OCI-LY7 (cell line): ENCODE results near the gene PDGFB. TPM values are rescaled to one million over a fixed set of nuclear protein-coding genes. Genes with fewer than 3 reads are reported as not detected.

Experiments
- BruUV-seq: library from RNA; stranded (reverse); fragments of 400-500 nt; replicated peaks from 2 replicates; lab custom pipeline; 2021; lab: Mats Ljungman, UMichigan
- CTCF ChIA-PET: fragments of 300-600 bp; sonication (Branson Sonifier 250); formaldehyde crosslinking; loops from one replicate; lab custom pipeline; 2022; ENCODE audit warnings: antibody characterized with exemption; ENCODE audit not compliant: unreplicated experiment; lab: Charles Lee
- POLR2A ChIA-PET: fragments of 300-600 bp; sonication (Branson Sonifier 250); formaldehyde crosslinking; loops from one replicate; lab custom pipeline; 2022; ENCODE audit warnings: antibody characterized with exemption; lab: Charles Lee
- DNase-seq: peaks from one replicate; pipeline ENCODE4 v3.0.0-alpha.2; 2015; ENCODE audit warnings: low spot score
- H2AFZ ChIP-seq: fragments of 200-600 bp; sonication (generic), shearing (Covaris generic); 2 replicates; pipeline ENCODE4 v1.6.1; 2014; ENCODE audit warnings: mild to moderate bottlenecking, antibody characterized with exemption, low read length, moderate library complexity
- H3K27ac ChIP-seq: fragments of 200-600 bp; sonication (generic); 2 replicates; pipeline ENCODE4 v1.5.1; 2014; ENCODE audit warnings: mixed run types, low read depth, mild to moderate bottlenecking, moderate library complexity, low read length, inconsistent platforms; ENCODE audit not compliant: poor library complexity, severe bottlenecking
- H3K36me3 ChIP-seq: fragments of 200-600 bp; sonication (generic); 2 replicates; pipeline ENCODE4 v1.6.1; 2014; ENCODE audit warnings: mild to moderate bottlenecking, antibody characterized with exemption, low read length, moderate library complexity, mixed read lengths; ENCODE audit not compliant: insufficient read depth
- H3K4me1 ChIP-seq: fragments of 200-600 bp; sonication (generic); 2 replicates; pipeline ENCODE4 v1.5.1; 2014; ENCODE audit warnings: mild to moderate bottlenecking, low read length; ENCODE audit not compliant: insufficient read depth, poor library complexity, severe bottlenecking
- H3K4me2 ChIP-seq: fragments of 200-600 bp; sonication (generic); 2 replicates; pipeline ENCODE4 v1.6.1; 2014; ENCODE audit warnings: mild to moderate bottlenecking, low read length
- H3K4me3 ChIP-seq: fragments of 200-600 bp; sonication (generic); 2 replicates; pipeline ENCODE4 v1.5.1; 2014; ENCODE audit warnings: mild to moderate bottlenecking, low read depth, low read length; ENCODE audit not compliant: poor library complexity, severe bottlenecking
- H3K79me2 ChIP-seq: fragments of 200-600 bp; sonication (generic); 2 replicates; pipeline ENCODE4 v1.6.1; 2016; ENCODE audit warnings: low read depth, mild to moderate bottlenecking, low read length, moderate library complexity, mixed read lengths; ENCODE audit not compliant: insufficient read depth
- H3K9me2 ChIP-seq: fragments of 200-600 bp; sonication (generic); 2 replicates; pipeline ENCODE4 v1.6.1; 2016; ENCODE audit warnings: mild to moderate bottlenecking, low read length, mixed read lengths; ENCODE audit not compliant: insufficient read depth
- H3K9me3 ChIP-seq: fragments of 200-600 bp; sonication (generic); 2 replicates; pipeline ENCODE4 v1.6.1; 2014; ENCODE audit warnings: mild to moderate bottlenecking, mixed run types, low read length, mixed read lengths
- H4K20me1 ChIP-seq: fragments of 200-600 bp; sonication (generic); 2 replicates; pipeline ENCODE4 v1.6.1; 2014; ENCODE audit warnings: mild to moderate bottlenecking, antibody characterized with exemption, low read length, moderate library complexity, mixed read lengths; ENCODE audit not compliant: insufficient read depth
- CTCF ChIP-seq: fragments of 200-600 bp; sonication (generic); conservative IDR thresholded peaks from 2 replicates; pipeline ENCODE4 v1.5.1; 2014; ENCODE audit warnings: mild to moderate bottlenecking, antibody characterized with exemption, low read length, moderate library complexity, mixed read lengths
- EZH2phosphoT487 ChIP-seq: fragments of 200-600 bp; sonication (generic); IDR thresholded peaks from 2 replicates; pipeline ENCODE4 v1.6.1; 2018; ENCODE audit warnings: low read depth, borderline replicate concordance, mild to moderate bottlenecking, mixed run types, antibody characterized with exemption, low read length, moderate library complexity, mixed read lengths
- intact Hi-C: fragments of 100-400 bp; cut with micrococcal nuclease; formaldehyde crosslinking; loops from one replicate; pipeline ENCODE4 v1.10.0; 2022; ENCODE audit not compliant: unreplicated experiment
- total RNA-seq, 2 experiments: library from RNA; depleted of rRNA in 1 of 2; stranded (reverse); fragments of >200 nt in 1 of 2; shearing (Covaris generic) in 1 of 2; gene quantifications; 2 replicates each; pipeline ENCODE4 v1.2.3, GENCODE V29; 2014 to 2022

The PDGFB gene
- total RNA-seq, 2 experiments from 2014 or later: 0.27 TPM; not detected in 1

- no TSS peak for BruUV-seq
- ChIA-PET POLR2A (no interaction called here), CTCF (no interaction called here)
- peaks cover 5% of the 10 kb centered on the region for H3K4me1 ChIP-seq
- no peaks in the 10 kb centered on the region; the same call in 1 of the 2 replicates for H4K20me1 ChIP-seq
- H3K36me3 ChIP-seq: no peaks in the 10 kb centered on the region
- no peak overlapping the region for H3K27ac ChIP-seq
- H3K79me2 ChIP-seq: no peaks in the 10 kb centered on the region
- H3K9me2 ChIP-seq: no peaks in the 10 kb centered on the region
- TF ChIP-seq EZH2phosphoT487 (no peak), CTCF (no peak)
- no peaks in the 10 kb centered on the region for H3K9me3 ChIP-seq
- H3K4me2 ChIP-seq: no peak overlapping the region
- no peak for DNase-seq
- H2AFZ ChIP-seq: no peak overlapping the region
- no peak overlapping the region for H3K4me3 ChIP-seq
- intact Hi-C loops: no loop called here
Observed at GRCh38 chr22:39252461-39253434, 8.0 kb upstream of the PDGFB start.

GRCh38 chr22:39251762-39252460 is 7.1 kb upstream of the PDGFB start:
- H4K20me1 ChIP-seq: no peaks in the 10 kb centered on the region; the same call in 1 of the 2 replicates
- no peaks in the 10 kb centered on the region for H3K36me3 ChIP-seq
- no peaks in the 10 kb centered on the region for H3K79me2 ChIP-seq
- H3K4me2 ChIP-seq: no peak overlapping the region
- no peak for DNase-seq
- no TSS peak for BruUV-seq
- H3K9me3 ChIP-seq: no peaks in the 10 kb centered on the region
- H3K4me1 ChIP-seq: peaks cover 5% of the 10 kb centered on the region
- no peaks in the 10 kb centered on the region for H3K9me2 ChIP-seq
- TF ChIP-seq CTCF (no peak), EZH2phosphoT487 (no peak)
- H2AFZ ChIP-seq: no peak overlapping the region
- H3K27ac ChIP-seq: no peak overlapping the region
- CTCF ChIA-PET: no interaction called here
- intact Hi-C loops: no loop called here
- no peak overlapping the region for H3K4me3 ChIP-seq
- POLR2A ChIA-PET: no interaction called here
